ENCODE results near the gene METTL16. TPM values are rescaled to one million over a fixed set of nuclear protein-coding genes. Genes with fewer than 3 reads are reported as not detected.
A peak's percentile ranks its signal among the peaks of the same experiment; 100 is the strongest.

The METTL16 gene
- total and polyA plus RNA-seq, 7 donors: 11.2 to 33.0 (median 23.5) TPM

GRCh38 chr17:2391597-2392251 lies 120.0 kb downstream of the METTL16 start:
- peak; percentile 19 to 31 for DNase-seq
- 77 to 78% (median 78%) methylated on average over 18 of the region's 18 CpGs for WGBS, 3 donors
- Histone ChIP-seq H3K4me3 (peak overlapping the region; percentile 79), H3K36me3 (ENCODE audit: insufficient read depth in 1 of 2, low read depth in 1 of 2) (peaks cover 0 to 13% of the 10 kb centered on the region in 2 donors), H3K27me3 (ENCODE audit: insufficient read depth in 3 of 3, low read length in 2 of 3) (no peaks in the 10 kb centered on the region), H3K4me1 (peaks cover 65% of the 10 kb centered on the region), H3K9me3 (no peaks in the 10 kb centered on the region), H3K27ac (peak overlapping the region; percentile 100)
- intact Hi-C loops (cut with DNase I): no loop called here
- TF ChIP-seq, protein P1, sequence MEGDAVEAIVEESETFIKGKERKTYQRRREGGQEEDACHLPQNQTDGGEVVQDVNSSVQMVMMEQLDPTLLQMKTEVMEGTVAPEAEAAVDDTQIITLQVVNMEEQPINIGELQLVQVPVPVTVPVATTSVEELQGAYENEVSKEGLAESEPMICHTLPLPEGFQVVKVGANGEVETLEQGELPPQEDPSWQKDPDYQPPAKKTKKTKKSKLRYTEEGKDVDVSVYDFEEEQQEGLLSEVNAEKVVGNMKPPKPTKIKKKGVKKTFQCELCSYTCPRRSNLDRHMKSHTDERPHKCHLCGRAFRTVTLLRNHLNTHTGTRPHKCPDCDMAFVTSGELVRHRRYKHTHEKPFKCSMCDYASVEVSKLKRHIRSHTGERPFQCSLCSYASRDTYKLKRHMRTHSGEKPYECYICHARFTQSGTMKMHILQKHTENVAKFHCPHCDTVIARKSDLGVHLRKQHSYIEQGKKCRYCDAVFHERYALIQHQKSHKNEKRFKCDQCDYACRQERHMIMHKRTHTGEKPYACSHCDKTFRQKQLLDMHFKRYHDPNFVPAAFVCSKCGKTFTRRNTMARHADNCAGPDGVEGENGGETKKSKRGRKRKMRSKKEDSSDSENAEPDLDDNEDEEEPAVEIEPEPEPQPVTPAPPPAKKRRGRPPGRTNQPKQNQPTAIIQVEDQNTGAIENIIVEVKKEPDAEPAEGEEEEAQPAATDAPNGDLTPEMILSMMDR (IDR thresholded peaks at IDR 0.05): no peak
- ATAC-seq: no peak

DNA sequence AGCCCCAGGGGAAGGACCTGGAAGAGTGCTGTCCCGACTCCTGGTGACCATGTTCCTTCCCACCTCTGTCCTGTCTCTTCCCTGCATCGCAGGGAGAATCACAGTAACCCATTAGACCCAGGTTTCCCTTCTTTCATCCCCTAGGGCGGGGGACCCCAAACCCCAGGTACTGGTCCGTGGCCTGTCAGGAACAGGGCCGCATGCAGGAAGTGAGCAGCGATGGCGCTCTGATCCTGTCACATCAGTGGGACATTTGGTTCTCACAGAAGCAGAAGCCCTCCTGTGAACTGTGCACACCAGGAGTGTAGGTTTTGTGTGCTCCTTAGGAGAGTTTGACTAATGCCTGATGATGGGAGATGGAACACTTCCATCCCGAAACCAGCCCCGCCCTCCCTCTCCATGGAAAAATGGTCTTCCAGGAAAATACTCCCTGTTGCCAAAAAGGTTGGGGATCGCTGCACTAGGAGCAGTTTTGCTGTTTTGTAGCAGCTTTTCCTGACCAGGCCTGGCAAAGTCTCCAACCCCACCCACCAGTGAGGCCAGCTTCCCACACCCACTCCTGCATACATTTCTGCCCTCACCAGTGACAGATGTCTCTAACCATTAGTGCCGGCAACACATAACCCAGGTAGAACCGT lies 121.4 kb downstream of the METTL16 start:
- Histone ChIP-seq H3K4me3 (no peak overlapping the region), H3K27ac (peak overlapping the region; percentile 100), H3K36me3 (ENCODE audit: insufficient read depth in 1 of 2, low read depth in 1 of 2) (peaks cover 0 to 21% of the 10 kb centered on the region in 2 donors), H3K9me3 (no peaks in the 10 kb centered on the region), H3K27me3 (ENCODE audit: insufficient read depth in 3 of 3, low read length in 2 of 3) (no peaks in the 10 kb centered on the region), H3K4me1 (peaks cover 60% of the 10 kb centered on the region)
- intact Hi-C loops (cut with DNase I): no loop called here
- TF ChIP-seq, protein P1 (IDR thresholded peaks at IDR 0.05): no peak
- ATAC-seq: no peak
- 75 to 78% (median 76%) methylated on average over 12 of the region's 12 CpGs for WGBS, 3 donors
- peak; percentile 39 to 45 for DNase-seq

- H3K27me3 ChIP-seq (ENCODE audit: insufficient read depth in 3 of 3, low read length in 2 of 3): no peaks in the 10 kb centered on the region
- intact Hi-C loops (cut with DNase I): no loop called here
- DNase-seq (no peak), ATAC-seq (no peak)
- no peaks in the 10 kb centered on the region for H3K9me3 ChIP-seq
- TF ChIP-seq, protein P1 (IDR thresholded peaks at IDR 0.05): no peak
- H3K4me3 ChIP-seq: no peak overlapping the region
- WGBS, 3 donors: 88 to 90% (median 89%) methylated on average over 15 of the region's 15 CpGs
- H3K27ac ChIP-seq: peak overlapping the region; percentile 100
- H3K4me1 ChIP-seq: peaks cover 61% of the 10 kb centered on the region
- H3K36me3 ChIP-seq (ENCODE audit: insufficient read depth in 1 of 2, low read depth in 1 of 2): peaks cover 0 to 21% of the 10 kb centered on the region in 2 donors
These were observed 123.0 kb downstream of the METTL16 start for GRCh38 chr17:2388683-2389055.

DNA sequence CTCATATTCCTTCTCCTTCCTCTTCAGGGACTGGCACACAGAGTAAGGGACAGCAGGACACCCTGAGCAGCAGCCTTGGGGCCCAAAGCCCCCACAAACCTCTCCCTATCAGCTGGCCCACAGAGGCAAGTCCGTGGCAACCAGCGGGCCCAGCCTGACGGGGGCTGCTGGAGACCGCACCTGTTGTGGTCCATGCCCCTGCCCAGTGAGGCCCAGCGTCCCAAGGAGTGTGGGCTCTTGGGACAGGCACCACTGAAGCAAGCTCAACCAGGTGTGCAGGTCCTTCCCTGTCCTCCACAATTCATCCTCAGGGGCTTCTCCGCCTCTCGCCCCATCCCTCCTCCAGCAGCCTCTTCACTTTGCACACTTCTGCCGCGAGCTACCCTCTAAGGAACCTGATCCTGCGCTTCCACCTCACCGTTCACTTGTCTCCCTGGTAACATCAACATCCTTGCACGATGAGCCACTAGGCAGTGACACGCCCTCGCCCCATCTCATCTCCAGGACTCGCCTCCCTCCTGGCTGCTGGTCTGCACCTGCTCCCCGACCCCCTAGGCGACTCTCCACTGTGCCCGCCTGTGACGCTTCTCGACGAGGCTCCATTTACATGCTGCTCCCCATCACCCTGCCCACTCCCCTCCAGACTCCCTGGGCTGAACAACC lies 123.5 kb downstream of the METTL16 start:
- Histone ChIP-seq H3K27me3 (ENCODE audit: insufficient read depth in 3 of 3, low read length in 2 of 3) (no peaks in the 10 kb centered on the region), H3K4me1 (peaks cover 66% of the 10 kb centered on the region), H3K9me3 (no peaks in the 10 kb centered on the region), H3K36me3 (ENCODE audit: insufficient read depth in 1 of 2, low read depth in 1 of 2) (peaks cover 0 to 21% of the 10 kb centered on the region in 2 donors), H3K27ac (no peak overlapping the region), H3K4me3 (no peak overlapping the region)
- no peak for ATAC-seq
- 79 to 89% (median 80%) methylated on average over 20 to 21 of the region's 21 CpGs for WGBS, 3 donors
- TF ChIP-seq, protein P1 (IDR thresholded peaks at IDR 0.05): no peak
- DNase-seq: no peak
- intact Hi-C loops (cut with DNase I): no loop called here

Measured in psoas muscle (tissue), 8 donors.